Measurements from ENCODE around the gene RPTOR. TPM values are rescaled to one million over a fixed set of nuclear protein-coding genes. Genes with fewer than 3 reads are reported as not detected.

RPTOR gene
- total RNA-seq, 1 experiment from 2014 or later: 25.1 TPM

DNA sequence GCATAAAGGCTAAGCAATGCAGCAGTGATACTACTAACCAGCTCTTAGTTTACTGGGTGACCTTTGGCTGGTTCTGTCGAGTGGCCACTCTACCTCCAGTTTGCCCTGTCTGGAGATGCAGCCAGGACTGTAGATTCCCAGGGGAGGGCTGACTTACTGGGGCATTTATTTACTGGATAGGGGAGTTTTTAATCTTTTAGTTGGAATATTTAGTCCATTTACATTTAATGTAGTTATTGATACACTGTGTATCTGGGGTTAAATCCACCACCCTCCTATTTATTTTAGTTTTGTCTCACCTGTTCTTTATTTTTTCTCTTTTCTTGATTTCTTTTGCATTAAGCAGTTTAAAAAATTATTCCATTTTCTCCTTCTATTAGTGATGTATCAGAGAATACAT lies 112.9 kb downstream of the RPTOR start:
- no CpG with 5 or more reads among the region's 1 CpG for WGBS (ENCODE audit: extremely low coverage, insufficient read length, low lambda C conversion rate)
- H3K23ac ChIP-seq (ENCODE audit: insufficient read length, low read depth, low read length): no peak overlapping the region
- no peak overlapping the region for H3K27ac ChIP-seq (ENCODE audit: insufficient read length, low read depth, low read length)
- H2BK12ac ChIP-seq (ENCODE audit: insufficient read length, low read depth, low read length): no peak overlapping the region
- H3K4me1 ChIP-seq (ENCODE audit: insufficient read depth, low read length): peaks cover 2% of the 10 kb centered on the region; the same call in 1 of the 2 replicates
- no peak overlapping the region for H3K9ac ChIP-seq (ENCODE audit: extremely low read depth, insufficient read length, low read length)
- TF ChIP-seq, protein P1, sequence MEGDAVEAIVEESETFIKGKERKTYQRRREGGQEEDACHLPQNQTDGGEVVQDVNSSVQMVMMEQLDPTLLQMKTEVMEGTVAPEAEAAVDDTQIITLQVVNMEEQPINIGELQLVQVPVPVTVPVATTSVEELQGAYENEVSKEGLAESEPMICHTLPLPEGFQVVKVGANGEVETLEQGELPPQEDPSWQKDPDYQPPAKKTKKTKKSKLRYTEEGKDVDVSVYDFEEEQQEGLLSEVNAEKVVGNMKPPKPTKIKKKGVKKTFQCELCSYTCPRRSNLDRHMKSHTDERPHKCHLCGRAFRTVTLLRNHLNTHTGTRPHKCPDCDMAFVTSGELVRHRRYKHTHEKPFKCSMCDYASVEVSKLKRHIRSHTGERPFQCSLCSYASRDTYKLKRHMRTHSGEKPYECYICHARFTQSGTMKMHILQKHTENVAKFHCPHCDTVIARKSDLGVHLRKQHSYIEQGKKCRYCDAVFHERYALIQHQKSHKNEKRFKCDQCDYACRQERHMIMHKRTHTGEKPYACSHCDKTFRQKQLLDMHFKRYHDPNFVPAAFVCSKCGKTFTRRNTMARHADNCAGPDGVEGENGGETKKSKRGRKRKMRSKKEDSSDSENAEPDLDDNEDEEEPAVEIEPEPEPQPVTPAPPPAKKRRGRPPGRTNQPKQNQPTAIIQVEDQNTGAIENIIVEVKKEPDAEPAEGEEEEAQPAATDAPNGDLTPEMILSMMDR (conservative IDR thresholded peaks at IDR 0.05): no peak
- H3K27me3 ChIP-seq (ENCODE audit: insufficient read depth, low read length): no peaks in the 10 kb centered on the region
- no peak overlapping the region for H3K18ac ChIP-seq (ENCODE audit: insufficient read length, low read depth, low read length)
- no peaks in the 10 kb centered on the region for H3K23me2 ChIP-seq (ENCODE audit: insufficient read length, low read depth, low read length, poor library complexity, severe bottlenecking)
- no peak overlapping the region for H2BK120ac ChIP-seq (ENCODE audit: low read depth, low read length, poor library complexity, severe bottlenecking)
- H3K4me3 Mint-ChIP-seq: no peak overlapping the region
- H3K4ac ChIP-seq (ENCODE audit: low read depth, low read length): no peak overlapping the region
- H3K4me2 ChIP-seq (ENCODE audit: insufficient read depth, insufficient read length, low read length): no peak overlapping the region
- H4K91ac ChIP-seq (ENCODE audit: insufficient read length, low read depth, low read length): no peak overlapping the region
- no peak overlapping the region for H2AK5ac ChIP-seq (ENCODE audit: insufficient read length, low read length)
- H4K8ac ChIP-seq (replicated peaks; ENCODE audit: insufficient read length, low read depth, low read length): no peak overlapping the region
- peaks cover 26 to 30% of the 10 kb centered on the region in 2 experiments for H3K4me1 Mint-ChIP-seq
- H3K9me3 Mint-ChIP-seq: no peaks in the 10 kb centered on the region
- H3K79me1 ChIP-seq (ENCODE audit: insufficient read depth, low read depth, low read length, poor library complexity, severe bottlenecking): peaks cover 4% of the 10 kb centered on the region
- no peak overlapping the region for H3K56ac ChIP-seq (ENCODE audit: insufficient read length, low read depth, low read length)
- H2AFZ ChIP-seq (ENCODE audit: low read length): no peak overlapping the region
- H2BK5ac ChIP-seq (ENCODE audit: insufficient read length, low read length): no peak overlapping the region
- no peaks in the 10 kb centered on the region for H3K9me3 ChIP-seq (ENCODE audit: control insufficient read depth, low read depth, low read length)
- no peak overlapping the region for H4K5ac ChIP-seq (ENCODE audit: insufficient read length, low read depth, low read length)
- H3K27ac Mint-ChIP-seq: no peak overlapping the region
- H3K79me2 ChIP-seq (ENCODE audit: insufficient read depth, low read length): peaks cover 2% of the 10 kb centered on the region; the same call in 1 of the 2 replicates
- DNase-seq: no peak
- no peak overlapping the region for H3T11ph ChIP-seq (ENCODE audit: low read length)
- H3K27me3 Mint-ChIP-seq (ENCODE audit: low read depth): no peaks in the 10 kb centered on the region; the same call in 1 of the 2 replicates
- no peaks in the 10 kb centered on the region for H4K20me1 ChIP-seq (ENCODE audit: control insufficient read depth, insufficient read depth, insufficient read length)
- H3K36me3 Mint-ChIP-seq (ENCODE audit: insufficient read depth in 1 of 3, low read depth in 3 of 3): peaks cover 0 to 1% (median 0%) of the 10 kb centered on the region in 3 experiments; a peak in 1 of 7 replicates
- no peak overlapping the region for H2BK20ac ChIP-seq (ENCODE audit: low read depth, low read length, poor library complexity, severe bottlenecking)
- H2BK15ac ChIP-seq (ENCODE audit: low read depth, low read length): no peak overlapping the region
- no peak overlapping the region for H3K14ac ChIP-seq (ENCODE audit: insufficient read depth, low read length)

Data from H9 (cell line).